ENCODE measurements around the gene ZNF469. TPM values are rescaled to one million over a fixed set of nuclear protein-coding genes. Genes with fewer than 3 reads are reported as not detected.
A peak's percentile ranks its signal among the peaks of the same experiment; 100 is the strongest.

Gene ZNF469
- total and polyA plus RNA-seq, 9 of the 15 experiments (the other 6 are each of a cell fraction or from before 2014, with no cell fraction given): 0.01 to 0.04 TPM; not detected in 7

DNA sequence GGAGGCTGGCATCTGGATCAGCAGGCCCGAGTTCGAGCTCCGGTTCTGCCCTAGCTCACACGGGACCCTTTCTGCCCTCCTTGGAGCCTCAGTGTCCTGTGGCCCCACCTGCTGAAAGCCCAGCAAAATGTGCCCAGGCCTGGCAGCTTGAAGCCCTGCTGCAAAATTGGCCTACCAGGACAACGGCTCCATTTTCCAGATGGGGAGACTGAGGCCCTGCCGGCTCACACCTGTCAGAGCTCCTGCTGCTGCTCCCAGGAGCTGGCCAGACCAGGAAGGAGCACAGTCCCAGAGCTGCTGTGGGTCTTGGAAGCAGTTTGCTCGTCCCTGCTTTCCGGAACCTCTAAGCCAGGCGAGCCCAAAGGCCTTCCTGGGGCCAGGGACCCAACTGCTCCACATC is 17.4 kb downstream of the ZNF469 start:
- ChIA-PET CTCF (ENCODE audit: low intra/inter-chr PET ratio) (no interaction called here), POLR2A (interaction anchor here (0.5 to 0.7 kb wide), 2 partner anchors 18 to 97 kb away, joined by 3 to 4 read pairs; no protein-coding TSS in a partner anchor)
- no TSS peak for BruUV-seq (replicated peaks)
- intact Hi-C loops (cut with micrococcal nuclease): loop anchor here (10.0 kb wide), 1 partner anchor 115 kb away; no protein-coding TSS in a partner anchor
- Histone ChIP-seq H3K36me3 (ENCODE audit: control insufficient read depth, insufficient read depth, low read length) (no peaks in the 10 kb centered on the region), H3K4me2 (ENCODE audit: insufficient read depth, low read length) (no peak overlapping the region), H3K79me2 (ENCODE audit: control insufficient read depth, insufficient read depth, low read length) (no peaks in the 10 kb centered on the region), H3K9me1 (ENCODE audit: control insufficient read depth, insufficient read depth, low read length) (no peaks in the 10 kb centered on the region), H3K4me3 (no peak overlapping the region), H3K9ac (ENCODE audit: insufficient read depth in 1 of 2, low read depth in 2 of 2, low read length in 2 of 2) (peak overlapping the region in 1 of 2 experiments; percentile 32; a peak in 1 of 4 replicates), H3K27ac (ENCODE audit: extremely low read depth, low read depth, low read length) (no peak overlapping the region), H2AFZ (ENCODE audit: low read depth, low read length) (no peak overlapping the region), H3K9me3 (replicated peaks; ENCODE audit: control insufficient read depth, insufficient read depth, low read depth, low read length) (no peaks in the 10 kb centered on the region), H3K4me1 (replicated peaks in 1 of 2; ENCODE audit: control insufficient read depth in 2 of 2, insufficient read depth in 2 of 2, low read length in 2 of 2) (peaks cover 0 to 28% of the 10 kb centered on the region in 2 experiments; a peak in 3 of 5 replicates), H4K20me1 (replicated peaks; ENCODE audit: control insufficient read depth, insufficient read depth, low read length) (no peaks in the 10 kb centered on the region), H3K27me3 (ENCODE audit: control insufficient read depth in 2 of 2, insufficient read depth in 2 of 2, low read length in 2 of 2) (peaks cover 18 to 54% of the 10 kb centered on the region in 2 experiments)
- ATAC-seq: no peak
- TF ChIP-seq PRMT5 (CRISPR knock-in tag; IDR thresholded peaks at IDR 0.05): no peak
- TF ChIP-seq BCOR (IDR thresholded peaks at IDR 0.05): peak; percentile 60
- 0 out of 2 replicates have a peak, but pooled peaks have one; percentile 23 for TF ChIP-seq HDAC2 (IDR thresholded peaks at IDR 0.05)
- no peak for FAIRE-seq
- 32% methylated on average over 9 of the region's 9 CpGs for WGBS (ENCODE audit: insufficient coverage, low coverage, missing lambda C conversion rate)
- in situ Hi-C loops (cut with MboI): no loop called here
- DNase-seq (ENCODE audit: extremely low read depth in 1 of 4, low spot score in 3 of 4): no peak

DNA sequence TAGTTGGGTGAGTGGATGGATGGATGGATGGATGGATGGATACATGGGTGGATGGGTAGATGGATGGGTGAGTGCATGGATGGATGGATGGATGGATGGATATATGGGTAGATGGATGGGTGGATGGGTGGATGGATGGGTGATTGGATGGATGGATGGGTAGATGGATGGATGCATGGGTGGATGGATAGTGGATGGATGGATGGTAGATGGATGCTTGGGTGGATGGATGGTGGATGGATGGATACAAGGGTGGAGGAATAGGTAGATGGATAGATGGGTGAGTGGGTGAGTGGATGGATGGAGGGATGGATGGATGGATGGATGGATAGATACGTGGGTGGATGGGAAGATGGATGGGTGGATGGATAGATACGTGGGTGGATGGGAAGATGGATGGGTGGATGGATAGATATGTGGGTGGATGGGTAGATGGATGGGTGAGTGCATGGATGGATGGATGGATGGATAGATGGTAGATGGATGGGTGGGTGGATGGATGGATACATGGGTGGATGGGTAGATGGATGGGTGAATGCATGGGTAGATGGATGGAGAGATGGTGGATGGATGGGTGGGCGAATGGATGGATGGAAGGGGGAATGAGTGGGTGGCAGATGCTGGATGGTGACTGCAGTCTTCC is 19.0 kb downstream of the ZNF469 start:
- BruUV-seq (replicated peaks): no TSS peak
- CTCF ChIA-PET (ENCODE audit: low intra/inter-chr PET ratio): no interaction called here
- Histone ChIP-seq H3K9me1 (ENCODE audit: control insufficient read depth, insufficient read depth, low read length) (no peaks in the 10 kb centered on the region), H3K4me2 (ENCODE audit: insufficient read depth, low read length) (no peak overlapping the region), H3K79me2 (ENCODE audit: control insufficient read depth, insufficient read depth, low read length) (no peaks in the 10 kb centered on the region), H3K36me3 (ENCODE audit: control insufficient read depth, insufficient read depth, low read length) (no peaks in the 10 kb centered on the region), H3K4me1 (replicated peaks in 1 of 2; ENCODE audit: control insufficient read depth in 2 of 2, insufficient read depth in 2 of 2, low read length in 2 of 2) (peaks cover 0 to 43% of the 10 kb centered on the region in 2 experiments; a peak in 3 of 5 replicates), H4K20me1 (replicated peaks; ENCODE audit: control insufficient read depth, insufficient read depth, low read length) (0 out of 2 replicates have a peak, but pooled peaks cover 8% of the 10 kb centered on the region), H3K9me3 (replicated peaks; ENCODE audit: control insufficient read depth, insufficient read depth, low read depth, low read length) (no peaks in the 10 kb centered on the region), H3K27me3 (ENCODE audit: control insufficient read depth in 2 of 2, insufficient read depth in 2 of 2, low read length in 2 of 2) (peaks cover 10 to 54% of the 10 kb centered on the region in 2 experiments), H3K9ac (ENCODE audit: insufficient read depth in 1 of 2, low read depth in 2 of 2, low read length in 2 of 2) (no peak overlapping the region), H2AFZ (ENCODE audit: low read depth, low read length) (no peak overlapping the region), H3K27ac (ENCODE audit: extremely low read depth, low read depth, low read length) (no peak overlapping the region), H3K4me3 (no peak overlapping the region)
- POLR2A ChIA-PET: no interaction called here
- 0% methylated on average over 3 of the region's 3 CpGs for WGBS (ENCODE audit: insufficient coverage, low coverage, missing lambda C conversion rate)
- ATAC-seq: no peak
- in situ Hi-C loops (cut with MboI) (no loop called here), intact Hi-C loops (cut with micrococcal nuclease) (loop anchor here (10.0 kb wide), 1 partner anchor 117 kb away; no protein-coding TSS in a partner anchor)
- DNase-seq (ENCODE audit: extremely low read depth in 1 of 4, low spot score in 3 of 4): no peak
- FAIRE-seq: no peak
- no peak for TF ChIP-seq HDAC6 (IDR thresholded peaks at IDR 0.05; ENCODE audit: low read depth, low read length)
- TF ChIP-seq, protein P1, sequence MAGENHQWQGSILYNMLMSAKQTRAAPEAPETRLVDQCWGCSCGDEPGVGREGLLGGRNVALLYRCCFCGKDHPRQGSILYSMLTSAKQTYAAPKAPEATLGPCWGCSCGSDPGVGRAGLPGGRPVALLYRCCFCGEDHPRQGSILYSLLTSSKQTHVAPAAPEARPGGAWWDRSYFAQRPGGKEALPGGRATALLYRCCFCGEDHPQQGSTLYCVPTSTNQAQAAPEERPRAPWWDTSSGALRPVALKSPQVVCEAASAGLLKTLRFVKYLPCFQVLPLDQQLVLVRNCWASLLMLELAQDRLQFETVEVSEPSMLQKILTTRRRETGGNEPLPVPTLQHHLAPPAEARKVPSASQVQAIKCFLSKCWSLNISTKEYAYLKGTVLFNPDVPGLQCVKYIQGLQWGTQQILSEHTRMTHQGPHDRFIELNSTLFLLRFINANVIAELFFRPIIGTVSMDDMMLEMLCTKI (IDR thresholded peaks at IDR 0.05; ENCODE audit: partially characterized antibody): no peak
- no peak for TF ChIP-seq ZNF764 (CRISPR knock-in tag; IDR thresholded peaks at IDR 0.05; ENCODE audit: low read depth)
- TF ChIP-seq EGR1 (conservative IDR thresholded peaks at IDR 0.05): peak; percentile 27; the same call in 1 of the 2 replicates
- no peak for TF ChIP-seq ZNF232 (CRISPR knock-in tag; IDR thresholded peaks at IDR 0.05)
- peak in 1 of 2 experiments; percentile 42; a peak in 1 of 4 replicates for TF ChIP-seq HDAC1 (IDR thresholded peaks at IDR 0.05)
- TF ChIP-seq YBX1 (IDR thresholded peaks at IDR 0.05): no peak
- TF ChIP-seq ZBTB12 (CRISPR knock-in tag; IDR thresholded peaks at IDR 0.05): no peak

All from K562 (cell line).